HUDEP-2 (cell line): ENCODE measurements around the gene CAST.
A peak's percentile ranks its signal among the peaks of the same experiment; 100 is the strongest.

Experiments
- DNase-seq, 76 experiments: peaks; one replicate each; lab custom pipeline; 2025; ENCODE audit not compliant: unreplicated experiment in 76 of 76; lab: John Stamatoyannopoulos, UW

The CAST gene

DNA sequence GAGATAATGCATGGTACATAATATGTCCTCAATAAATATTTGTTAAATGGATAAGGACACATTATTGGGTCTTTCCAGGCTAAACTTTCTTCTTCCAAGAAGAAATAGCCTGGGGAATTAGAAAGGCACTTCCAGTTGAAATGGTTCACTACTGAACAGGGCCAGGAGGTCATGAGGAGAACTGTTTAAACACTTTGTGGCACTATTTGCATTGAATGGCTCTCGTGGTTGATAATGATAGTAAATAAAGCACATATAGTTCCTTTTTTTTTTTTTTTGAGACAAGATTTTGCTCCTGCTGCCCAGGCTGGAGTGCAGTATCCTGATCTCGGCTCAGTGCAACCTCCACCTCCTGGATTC lies 19.9 kb upstream of the CAST start:
- DNase-seq, result no peak

DNA sequence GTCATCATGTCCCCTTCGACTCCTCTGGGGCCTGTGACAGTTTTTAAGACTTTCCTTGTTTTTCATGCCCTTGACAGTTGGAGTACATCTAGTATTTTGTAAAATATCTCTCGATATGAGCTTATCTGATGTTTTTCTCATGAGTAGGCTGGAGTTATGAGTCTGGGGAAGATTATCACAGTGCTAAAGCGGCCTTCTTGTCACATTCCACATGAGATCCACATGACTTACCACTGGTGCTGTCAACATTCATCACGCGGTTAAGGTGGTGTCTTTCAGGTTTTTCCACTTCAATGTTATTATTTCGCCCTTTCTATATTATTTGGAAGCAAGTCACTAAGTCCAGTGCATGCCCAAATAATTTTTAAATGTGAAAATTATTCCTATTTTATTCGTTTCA lies 17.1 kb upstream of the CAST start:
- DNase-seq, result no peak

DNA sequence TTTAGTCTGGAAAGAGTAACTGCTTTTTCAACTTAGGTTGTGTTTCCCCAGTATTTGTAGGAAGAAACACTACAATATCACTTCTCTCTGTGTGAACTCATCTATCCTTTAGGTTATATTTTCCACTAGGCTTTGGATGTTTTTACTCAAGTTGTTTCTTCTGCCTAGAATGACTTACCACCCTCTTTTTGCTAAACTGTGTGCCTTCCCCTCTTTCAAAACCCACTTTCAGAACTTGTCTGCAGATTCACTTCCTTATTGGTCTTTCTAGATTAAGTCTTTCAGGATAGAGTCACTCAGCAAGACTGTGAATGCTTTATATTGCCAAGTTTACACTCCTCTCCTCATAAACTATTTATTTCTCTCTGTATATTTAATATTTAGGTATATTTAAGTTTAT lies 14.2 kb upstream of the CAST start:
- no peak for DNase-seq

- no peak for DNase-seq
These were observed 13.6 kb upstream of the CAST start for GRCh38 chr5:96648593-96648992.

GRCh38 chr5:96649251-96649662 lies 12.9 kb upstream of the CAST start:
- no peak for DNase-seq

- no peak for DNase-seq
These were observed 12.3 kb upstream of the CAST start for GRCh38 chr5:96649681-96650540.

- DNase-seq, result no peak
These were observed 11.1 kb upstream of the CAST start for GRCh38 chr5:96651047-96651446.

- peak in 16 of 76 experiments; percentile 1 to 40 (median 10) for DNase-seq
These were observed 10.0 kb upstream of the CAST start for GRCh38 chr5:96651948-96652753.

DNA sequence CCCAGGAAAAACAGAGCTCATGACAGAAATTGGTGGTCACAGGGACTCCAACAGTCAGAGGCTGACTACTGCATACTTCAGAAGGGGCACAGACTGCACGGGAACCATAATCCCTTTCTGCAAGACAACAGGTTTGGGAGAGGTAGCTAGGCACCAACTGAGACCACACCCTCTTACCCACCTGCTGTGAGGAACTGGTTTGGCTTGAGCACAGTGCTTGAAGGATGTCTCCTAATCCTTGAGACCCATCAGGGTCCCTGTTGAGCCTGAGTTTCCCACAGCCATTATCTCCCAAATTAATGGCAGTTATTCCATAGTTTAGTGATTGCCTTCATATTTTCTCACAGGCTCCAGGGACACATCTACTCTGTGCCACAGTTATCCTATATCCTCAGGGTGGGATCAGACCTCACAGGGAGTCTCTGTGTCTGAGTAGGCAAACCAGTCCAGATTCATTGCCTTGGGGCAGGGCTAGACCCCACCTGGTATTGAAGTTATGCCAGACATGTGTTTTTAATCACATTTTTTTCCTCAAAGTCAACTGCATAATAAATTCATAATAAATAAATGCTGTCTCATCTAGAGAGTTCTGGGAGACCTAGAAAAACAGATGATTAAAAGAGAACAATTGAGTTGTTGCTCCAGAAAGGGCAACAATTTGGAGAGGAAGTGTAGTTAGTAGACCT lies 9.3 kb upstream of the CAST start:
- no peak for DNase-seq

DNA sequence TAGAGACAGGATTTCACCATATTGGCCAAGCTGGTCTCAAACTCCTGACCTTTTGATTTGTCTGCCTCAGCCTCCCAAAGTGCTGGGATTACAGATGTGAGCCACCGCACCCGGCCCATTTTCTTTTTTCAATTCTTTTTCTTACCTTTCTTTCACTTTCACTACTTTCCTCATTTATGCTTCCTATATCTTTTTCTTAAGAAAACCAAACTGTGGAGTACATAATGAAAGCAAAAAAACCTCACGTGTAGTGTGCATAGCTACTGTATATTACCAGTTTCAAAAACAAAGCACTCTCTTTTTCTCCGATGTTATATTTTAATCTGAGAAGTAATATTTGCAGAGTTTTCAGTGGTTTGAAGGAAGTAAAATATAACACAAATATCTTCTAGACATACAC lies 8.0 kb upstream of the CAST start:
- no peak for DNase-seq

DNA sequence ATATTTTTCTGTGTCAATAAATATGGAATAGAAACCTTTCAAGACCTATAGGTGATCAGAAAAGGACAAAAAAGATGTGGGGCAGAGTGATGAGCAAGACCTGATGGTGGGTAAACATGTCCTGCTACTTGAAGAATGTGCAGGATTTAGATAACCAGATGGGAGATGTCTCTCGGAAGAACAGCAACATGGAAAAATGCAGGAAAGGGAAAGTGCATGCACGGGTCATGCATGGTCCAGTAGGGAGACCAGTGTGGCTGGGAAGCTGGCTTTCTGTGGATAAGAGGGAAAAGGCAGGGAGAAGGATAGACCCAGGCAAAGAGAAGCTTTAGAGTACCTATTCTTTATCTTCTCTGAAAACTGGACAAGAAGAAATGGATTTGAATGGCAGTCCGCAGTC lies 7.1 kb upstream of the CAST start:
- no peak for DNase-seq

DNA sequence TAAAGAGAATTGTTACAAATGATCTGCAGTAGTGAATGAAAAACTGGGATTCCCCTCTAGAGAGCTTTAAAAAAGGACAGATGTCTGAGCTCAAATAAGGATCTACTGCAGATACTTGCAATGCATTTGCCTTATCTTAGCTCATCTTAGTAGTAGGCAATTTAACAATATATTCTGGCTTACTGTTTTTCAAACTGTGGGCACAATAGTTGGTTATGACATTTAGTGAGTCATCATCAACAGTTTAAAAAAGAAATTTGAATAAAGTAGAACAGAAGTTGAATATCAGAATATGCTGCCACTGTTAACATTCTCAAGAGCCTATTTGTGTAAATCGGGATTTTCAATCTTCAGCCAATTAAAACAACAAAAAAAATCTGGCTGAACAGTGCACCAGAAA lies 6.7 kb upstream of the CAST start:
- no peak for DNase-seq

DNA sequence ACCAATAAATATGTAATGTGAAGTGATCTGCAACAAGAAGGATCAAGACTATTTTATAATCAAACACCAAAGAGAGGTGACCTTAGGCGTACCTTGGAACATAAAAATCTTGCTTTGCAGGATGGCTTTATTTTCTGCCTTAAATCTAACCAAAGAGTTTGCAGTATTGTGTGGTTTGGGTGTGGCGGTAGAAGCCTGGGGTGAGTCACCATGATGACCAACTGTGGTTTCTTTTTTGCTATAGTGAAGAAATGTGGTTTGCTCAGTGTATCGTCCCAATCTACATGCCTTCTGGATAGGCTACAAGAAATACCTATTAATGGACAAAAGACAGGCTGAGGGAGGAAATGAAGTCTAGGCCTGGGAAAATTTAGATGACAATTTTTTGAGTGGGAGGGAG lies 5.1 kb upstream of the CAST start:
- DNase-seq, result peak in 44 of 76 experiments; percentile 2 to 73 (median 26)

GRCh38 chr5:96658272-96658671 lies 3.9 kb upstream of the CAST start:
- DNase-seq, result no peak

- DNase-seq, result no peak
These were observed 3.0 kb upstream of the CAST start for GRCh38 chr5:96659170-96659569.

- no peak for DNase-seq
These were observed 963 bp upstream of the CAST start for GRCh38 chr5:96660971-96661854.

DNA sequence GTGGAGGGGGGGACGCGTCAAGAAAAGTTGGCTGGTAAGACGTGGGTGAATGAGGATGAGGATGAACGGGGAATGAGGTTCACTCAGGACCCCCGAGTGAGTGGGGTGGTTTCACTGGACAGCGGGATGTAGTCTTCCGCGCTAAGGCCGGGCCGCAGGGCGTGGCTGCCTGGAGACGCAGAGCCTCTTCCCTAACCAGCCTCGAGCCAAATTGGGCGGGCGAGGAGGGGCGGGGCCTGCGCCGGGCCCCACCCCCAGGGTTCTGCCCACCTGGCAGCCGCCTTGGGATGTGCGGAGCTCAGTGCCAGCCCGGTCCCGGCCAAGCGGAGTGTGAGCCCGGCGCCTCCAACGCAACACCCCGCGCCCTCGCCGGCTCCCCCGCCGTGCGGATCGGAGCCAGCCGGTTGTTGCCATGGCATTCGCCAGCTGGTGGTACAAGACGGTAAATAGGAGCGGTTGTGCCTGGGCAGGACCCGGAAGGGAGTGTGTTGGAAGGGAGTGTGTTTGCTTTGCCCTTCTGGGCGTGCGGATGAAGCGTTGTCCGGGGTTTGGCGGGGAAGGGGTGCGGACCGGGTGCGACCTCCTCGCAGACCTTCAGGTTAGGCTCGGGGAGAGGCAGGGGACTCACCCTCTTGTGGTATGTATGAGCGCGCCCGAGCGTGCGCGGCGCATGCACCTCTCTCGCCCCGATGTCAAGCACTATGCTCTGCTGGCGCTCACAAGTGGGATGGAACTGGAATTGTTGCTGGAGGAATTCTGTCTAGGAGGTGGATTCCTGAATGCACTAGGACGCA lies 746 bp downstream of the CAST start:
- DNase-seq, result peak in 72 of 76 experiments; percentile 6 to 87 (median 63)

DNA sequence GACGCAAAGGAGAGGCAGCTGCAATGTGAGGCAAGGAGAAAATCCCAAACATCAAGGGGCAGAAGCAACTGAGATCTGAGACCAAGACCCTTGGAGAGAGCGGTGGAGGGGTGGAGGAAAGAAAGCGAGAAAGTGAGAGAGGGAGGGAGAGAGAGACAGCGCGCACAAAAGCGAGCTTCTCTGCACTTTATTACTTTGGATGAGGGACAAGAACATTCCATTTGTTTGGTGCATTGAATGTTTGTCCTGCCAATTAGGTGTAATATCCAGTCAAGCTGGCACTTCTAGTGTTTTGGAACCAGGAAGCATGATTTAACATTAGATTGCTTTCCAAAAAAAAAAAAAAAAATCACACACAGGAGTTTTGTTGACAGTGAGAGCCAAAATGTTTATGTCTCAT lies 1.4 kb downstream of the CAST start:
- no peak for DNase-seq

- DNase-seq, result peak in 10 of 76 experiments; percentile 6 to 38 (median 10)
These were observed 2.5 kb downstream of the CAST start for GRCh38 chr5:96664669-96665068.

DNA sequence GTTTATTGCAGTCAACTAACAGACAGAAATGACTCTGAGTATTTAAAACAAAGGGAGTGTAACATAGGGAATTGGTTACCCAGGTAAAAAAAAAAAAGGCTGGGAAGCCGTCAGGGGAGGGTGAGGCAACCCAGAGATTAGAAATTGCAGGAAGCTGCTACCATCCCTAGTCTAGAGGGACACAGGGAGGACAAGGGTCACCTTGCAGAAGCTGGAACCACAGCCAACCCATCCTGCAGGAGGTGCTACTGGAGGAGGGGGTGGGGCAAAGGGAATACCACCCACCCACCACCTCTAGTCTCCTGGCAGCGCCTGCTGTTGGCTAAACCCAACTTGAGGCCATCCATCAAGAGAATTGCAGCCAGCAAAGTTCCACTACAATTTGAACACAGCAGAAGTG lies 6.5 kb downstream of the CAST start:
- no peak for DNase-seq
